T-helper 1 cell treated with Interleukin-12 subunit alpha and Interleukin-12 subunit beta and Interleukin-4 antibody, amounts not matched to agents 30 ng/mL and 1 ng/mL, for 36 hours (primary cell): ENCODE measurements around the gene ELOVL5. TPM values are rescaled to one million over a fixed set of nuclear protein-coding genes. Genes with fewer than 3 reads are reported as not detected.

ENCODE experiments used
- intact Hi-C: fragments of 100-400 bp; cut with micrococcal nuclease; formaldehyde crosslinking; loops from one replicate; pipeline ENCODE4 v1.15.1; 2024
- total RNA-seq: library from RNA; stranded (reverse); gene quantifications from 2 replicates; pipeline ENCODE4 v1.2.3, GENCODE V29; 2022

ELOVL5 gene
- total RNA-seq, 1 donor from 2014 or later: 139 TPM

GRCh38 chr6:53284901-53285300 is 63.8 kb downstream of the ELOVL5 start:
- intact Hi-C loops: no loop called here

- intact Hi-C loops: no loop called here
Measured at GRCh38 chr6:53282741-53283140, 66.0 kb downstream of the ELOVL5 start.

GRCh38 chr6:53282234-53282633 is 66.5 kb downstream of the ELOVL5 start:
- intact Hi-C loops: no loop called here

- intact Hi-C loops: no loop called here
Measured at GRCh38 chr6:53281518-53282215, 67.1 kb downstream of the ELOVL5 start.

- intact Hi-C loops: no loop called here
Measured at GRCh38 chr6:53280207-53280606, 68.5 kb downstream of the ELOVL5 start.

GRCh38 chr6:53279293-53279692 is 69.5 kb downstream of the ELOVL5 start:
- intact Hi-C loops: no loop called here

GRCh38 chr6:53273370-53273769 is 75.4 kb downstream of the ELOVL5 start:
- intact Hi-C loops: no loop called here

GRCh38 chr6:53269827-53270226 is 78.9 kb downstream of the ELOVL5 start:
- intact Hi-C loops: no loop called here

GRCh38 chr6:53268858-53269608 is 79.7 kb downstream of the ELOVL5 start:
- intact Hi-C loops: no loop called here

- intact Hi-C loops: no loop called here
Measured at GRCh38 chr6:53266553-53267090, 82.1 kb downstream of the ELOVL5 start.

GRCh38 chr6:53264915-53265607 is 83.7 kb downstream of the ELOVL5 start:
- intact Hi-C loops: no loop called here

- intact Hi-C loops: no loop called here
Measured at GRCh38 chr6:53264337-53264736, 84.4 kb downstream of the ELOVL5 start.

- intact Hi-C loops: no loop called here
Measured at GRCh38 chr6:53263917-53264316, 84.8 kb downstream of the ELOVL5 start.

- intact Hi-C loops: no loop called here
Measured at GRCh38 chr6:53259860-53260580, 88.7 kb downstream of the ELOVL5 start.

- intact Hi-C loops: no loop called here
Measured at GRCh38 chr6:53258774-53259155, 90.0 kb downstream of the ELOVL5 start.

GRCh38 chr6:53258076-53258773 is 90.5 kb downstream of the ELOVL5 start:
- intact Hi-C loops: no loop called here

GRCh38 chr6:53257533-53257932 is 91.2 kb downstream of the ELOVL5 start:
- intact Hi-C loops: no loop called here

- intact Hi-C loops: no loop called here
Measured at GRCh38 chr6:53257001-53257400, 91.7 kb downstream of the ELOVL5 start.

GRCh38 chr6:53252177-53252692 is 96.5 kb downstream of the ELOVL5 start:
- intact Hi-C loops: no loop called here

GRCh38 chr6:53251033-53251672 is 97.6 kb downstream of the ELOVL5 start:
- intact Hi-C loops: no loop called here
